ENCODE measurements around the gene STOM. TPM values are rescaled to one million over a fixed set of nuclear protein-coding genes. Genes with fewer than 3 reads are reported as not detected.

Gene STOM
- total RNA-seq, 5 donors from 2014 or later (not counting 1 experiment from before 2014, with no cell fraction given), result 24.2 to 73.9 (median 57.8) TPM

GRCh38 chr9:121322037-121322736 lies 47.9 kb downstream of the STOM start:
- H3K4me1 Mint-ChIP-seq, result peaks cover 13 to 31% (median 18%) of the 10 kb centered on the region in 3 donors
- peaks cover 0 to 2% of the 10 kb centered on the region in 2 experiments for H3K27me3 ChIP-seq (replicated peaks in 1 of 2; ENCODE audit: control insufficient read depth in 2 of 2, extremely low read depth in 1 of 2, insufficient read depth in 2 of 2, low read length in 1 of 2)
- DNase-seq (no peak), ATAC-seq (replicated peaks in 1 of 4) (no peak)
- no peak overlapping the region for H3K27ac Mint-ChIP-seq
- no peaks in the 10 kb centered on the region for H3K9me3 ChIP-seq
- peaks cover 0 to 25% of the 10 kb centered on the region in 2 experiments for H3K4me1 ChIP-seq (ENCODE audit: control insufficient read depth in 1 of 2, extremely low read depth in 1 of 2, insufficient read depth in 2 of 2, low read length in 2 of 2)
- no peaks in the 10 kb centered on the region for H3K36me3 ChIP-seq (ENCODE audit: control insufficient read depth in 2 of 2, extremely low read depth in 1 of 2, insufficient read depth in 1 of 2, low read length in 1 of 2)
- H3K36me3 Mint-ChIP-seq, result peaks cover 16% of the 10 kb centered on the region
- H3K27ac ChIP-seq (ENCODE audit: low read length), result no peak overlapping the region
- 100% methylated on average over 1 of the region's 5 CpGs for WGBS (ENCODE audit: insufficient coverage)
- ChIA-PET CTCF (interaction anchor here in 1 of 2 donors (0.7 to 1.3 kb wide), 2 partner anchors 36 to 54 kb away, joined by 3 to 6 read pairs; no protein-coding TSS in a partner anchor), POLR2A (no interaction called here)
- H3K27me3 Mint-ChIP-seq, result no peaks in the 10 kb centered on the region
- H3K9me3 Mint-ChIP-seq, result no peaks in the 10 kb centered on the region
- no peak overlapping the region for H3K4me3 ChIP-seq (ENCODE audit: control insufficient read depth in 1 of 2, extremely low read depth in 1 of 2, low read length in 1 of 2)
- H3K4me3 Mint-ChIP-seq, result no peak overlapping the region

GRCh38 chr9:121321016-121321503 lies 49.0 kb downstream of the STOM start:
- Histone ChIP-seq H3K27me3 (replicated peaks in 1 of 2; ENCODE audit: control insufficient read depth in 2 of 2, extremely low read depth in 1 of 2, insufficient read depth in 2 of 2, low read length in 1 of 2) (peaks cover 0 to 2% of the 10 kb centered on the region in 2 experiments), H3K27ac (ENCODE audit: low read length) (no peak overlapping the region), H3K4me1 (ENCODE audit: control insufficient read depth in 1 of 2, extremely low read depth in 1 of 2, insufficient read depth in 2 of 2, low read length in 2 of 2) (peaks cover 0 to 25% of the 10 kb centered on the region in 2 experiments), H3K9me3 (no peaks in the 10 kb centered on the region), H3K36me3 (ENCODE audit: control insufficient read depth in 2 of 2, extremely low read depth in 1 of 2, insufficient read depth in 1 of 2, low read length in 1 of 2) (no peaks in the 10 kb centered on the region), H3K4me3 (ENCODE audit: control insufficient read depth in 1 of 2, extremely low read depth in 1 of 2, low read length in 1 of 2) (no peak overlapping the region)
- no peak overlapping the region for H3K27ac Mint-ChIP-seq
- peaks cover 13 to 31% (median 18%) of the 10 kb centered on the region in 3 donors for H3K4me1 Mint-ChIP-seq
- peaks cover 18% of the 10 kb centered on the region for H3K36me3 Mint-ChIP-seq
- ATAC-seq (replicated peaks in 1 of 4) (no peak), DNase-seq (peak in 3 of 35 experiments; percentile 10 to 32 (median 14))
- no peaks in the 10 kb centered on the region for H3K27me3 Mint-ChIP-seq
- POLR2A ChIA-PET, result no interaction called here
- no peaks in the 10 kb centered on the region for H3K9me3 Mint-ChIP-seq
- CTCF ChIA-PET, result interaction anchor here (0.5 to 4.9 kb wide), 14 partner anchors 11 to 893 kb away, joined by 3 to 109 read pairs (median 4); no protein-coding TSS in a partner anchor
- WGBS (ENCODE audit: insufficient coverage), result 55% methylated on average over 5 of the region's 10 CpGs
- no peak overlapping the region for H3K4me3 Mint-ChIP-seq

- H3K4me1 ChIP-seq (ENCODE audit: control insufficient read depth in 1 of 2, extremely low read depth in 1 of 2, insufficient read depth in 2 of 2, low read length in 2 of 2), result peaks cover 0 to 19% of the 10 kb centered on the region in 2 experiments
- POLR2A ChIA-PET, result interaction anchor here in 1 of 2 donors (0.7 kb wide), 1 partner anchor 80 kb away, joined by 4 read pairs; no protein-coding TSS in a partner anchor
- CTCF ChIA-PET, result interaction anchor here (0.6 to 4.9 kb wide), 32 partner anchors 25 to 537 kb away, joined by 3 to 109 read pairs (median 4); partner anchors contain the start of genes GSN (in 1 of the 2) and RAB14 (in 1 of the 2)
- no peak overlapping the region for H3K4me3 ChIP-seq (ENCODE audit: control insufficient read depth in 1 of 2, extremely low read depth in 1 of 2, low read length in 1 of 2)
- DNase-seq (no peak), ATAC-seq (replicated peaks in 1 of 4) (no peak)
- H3K9me3 ChIP-seq, result no peaks in the 10 kb centered on the region
- no peaks in the 10 kb centered on the region for H3K9me3 Mint-ChIP-seq
- WGBS (ENCODE audit: insufficient coverage), result no CpG with 5 or more reads among the region's 5 CpGs
- no peaks in the 10 kb centered on the region for H3K36me3 ChIP-seq (ENCODE audit: control insufficient read depth in 2 of 2, extremely low read depth in 1 of 2, insufficient read depth in 1 of 2, low read length in 1 of 2)
- peaks cover 13 to 26% (median 18%) of the 10 kb centered on the region in 3 donors for H3K4me1 Mint-ChIP-seq
- H3K36me3 Mint-ChIP-seq, result peaks cover 12% of the 10 kb centered on the region
- H3K27me3 ChIP-seq (replicated peaks in 1 of 2; ENCODE audit: control insufficient read depth in 2 of 2, extremely low read depth in 1 of 2, insufficient read depth in 2 of 2, low read length in 1 of 2), result peaks cover 0 to 2% of the 10 kb centered on the region in 2 experiments
- no peak overlapping the region for H3K4me3 Mint-ChIP-seq
- H3K27ac ChIP-seq (ENCODE audit: low read length), result no peak overlapping the region
- no peak overlapping the region for H3K27ac Mint-ChIP-seq
- no peaks in the 10 kb centered on the region for H3K27me3 Mint-ChIP-seq
Observed at GRCh38 chr9:121319383-121319780, 50.7 kb downstream of the STOM start.

GRCh38 chr9:121318631-121319382 lies 51.2 kb downstream of the STOM start:
- Histone ChIP-seq H3K4me3 (ENCODE audit: control insufficient read depth in 1 of 2, extremely low read depth in 1 of 2, low read length in 1 of 2) (no peak overlapping the region), H3K36me3 (ENCODE audit: control insufficient read depth in 2 of 2, extremely low read depth in 1 of 2, insufficient read depth in 1 of 2, low read length in 1 of 2) (no peaks in the 10 kb centered on the region), H3K4me1 (ENCODE audit: control insufficient read depth in 1 of 2, extremely low read depth in 1 of 2, insufficient read depth in 2 of 2, low read length in 2 of 2) (peaks cover 0 to 19% of the 10 kb centered on the region in 2 experiments), H3K27ac (ENCODE audit: low read length) (no peak overlapping the region), H3K27me3 (replicated peaks in 1 of 2; ENCODE audit: control insufficient read depth in 2 of 2, extremely low read depth in 1 of 2, insufficient read depth in 2 of 2, low read length in 1 of 2) (peaks cover 0 to 2% of the 10 kb centered on the region in 2 experiments), H3K9me3 (no peaks in the 10 kb centered on the region)
- DNase-seq (no peak), ATAC-seq (replicated peaks in 1 of 4) (no peak)
- POLR2A ChIA-PET, result no interaction called here
- Mint-ChIP-seq H3K27me3 (no peaks in the 10 kb centered on the region), H3K4me1 (peaks cover 13 to 26% (median 18%) of the 10 kb centered on the region in 3 donors), H3K36me3 (peaks cover 16% of the 10 kb centered on the region), H3K9me3 (no peaks in the 10 kb centered on the region), H3K27ac (no peak overlapping the region), H3K4me3 (no peak overlapping the region)
- CTCF ChIA-PET, result interaction anchor here (0.7 to 4.9 kb wide), 19 partner anchors 26 to 537 kb away, joined by 3 to 109 read pairs (median 5); no protein-coding TSS in a partner anchor
- WGBS (ENCODE audit: insufficient coverage), result 92% methylated on average over 8 of the region's 19 CpGs

GRCh38 chr9:121317737-121318630 lies 52.1 kb downstream of the STOM start:
- ATAC-seq (replicated peaks in 1 of 4), result no peak

More at GRCh38 chr9:121317737-121318630, 52.1 kb downstream of the STOM start:
- H3K36me3 Mint-ChIP-seq, result peaks cover 15% of the 10 kb centered on the region
- WGBS (ENCODE audit: insufficient coverage), result no CpG with 5 or more reads among the region's 6 CpGs
- ChIA-PET CTCF (interaction anchor here (0.6 to 4.9 kb wide), 7 partner anchors 59 to 753 kb away, joined by 3 to 109 read pairs (median 5); no protein-coding TSS in a partner anchor), POLR2A (no interaction called here)
- H3K36me3 ChIP-seq (ENCODE audit: control insufficient read depth in 2 of 2, extremely low read depth in 1 of 2, insufficient read depth in 1 of 2, low read length in 1 of 2), result no peaks in the 10 kb centered on the region
- no peak overlapping the region for H3K4me3 ChIP-seq (ENCODE audit: control insufficient read depth in 1 of 2, extremely low read depth in 1 of 2, low read length in 1 of 2)
- no peaks in the 10 kb centered on the region for H3K9me3 ChIP-seq
- peaks cover 0 to 2% of the 10 kb centered on the region in 2 experiments for H3K27me3 ChIP-seq (replicated peaks in 1 of 2; ENCODE audit: control insufficient read depth in 2 of 2, extremely low read depth in 1 of 2, insufficient read depth in 2 of 2, low read length in 1 of 2)
- no peak overlapping the region for H3K4me3 Mint-ChIP-seq
- peaks cover 13 to 25% (median 18%) of the 10 kb centered on the region in 3 donors for H3K4me1 Mint-ChIP-seq
- H3K27ac ChIP-seq (ENCODE audit: low read length), result no peak overlapping the region
- DNase-seq, result no peak
- H3K27ac Mint-ChIP-seq, result no peak overlapping the region
- H3K9me3 Mint-ChIP-seq, result no peaks in the 10 kb centered on the region
- H3K27me3 Mint-ChIP-seq, result no peaks in the 10 kb centered on the region
- peaks cover 0 to 19% of the 10 kb centered on the region in 2 experiments for H3K4me1 ChIP-seq (ENCODE audit: control insufficient read depth in 1 of 2, extremely low read depth in 1 of 2, insufficient read depth in 2 of 2, low read length in 2 of 2)
